Adrenal gland (tissue), 12 donors: ENCODE results near the gene RALGAPA2. TPM values are rescaled to one million over a fixed set of nuclear protein-coding genes. Genes with fewer than 3 reads are reported as not detected.

Experiments
- DNase-seq, 7 donors: peaks; one replicate each; pipeline ENCODE4 v3.0.0-alpha.2; 2019 to 2020
- H3K27ac ChIP-seq, 5 donors: fragments of 200-600 bp; sonication (generic) in 4 of 5; 1 replicate in 3 of 5; 2 replicates in 2 of 5; pipeline versions ENCODE4 v1.5.1 to v1.8.0; 2016 to 2020; ENCODE audit warnings: mild to moderate bottlenecking in 1 of 5
- H3K27me3 ChIP-seq: fragments of 200-600 bp; 2 replicates; pipeline ENCODE4 v1.8.0; 2021
- H3K36me3 ChIP-seq, 2 donors: fragments of 200-600 bp; replicated peaks in 1 of 2; 1 replicate in 1 of 2; 2 replicates in 1 of 2; pipeline versions ENCODE4 v1.5.1 to v1.8.0; 2018 to 2022
- H3K4me1 ChIP-seq, 2 donors: fragments of 200-600 bp; replicated peaks in 1 of 2; 1 replicate in 1 of 2; 2 replicates in 1 of 2; pipeline versions ENCODE4 v1.5.1 to v1.8.0; 2018 to 2021
- H3K4me3 ChIP-seq, 4 donors: fragments of 200-600 bp; sonication (generic) in 3 of 4; one replicate each; pipeline ENCODE4 v1.5.1; 2016 to 2018
- H3K9me3 ChIP-seq, 3 donors: fragments of 200-600 bp; sonication (generic) in 1 of 3; replicated peaks in 1 of 3; 1 replicate in 2 of 3; 2 replicates in 1 of 3; pipeline versions ENCODE4 v1.5.1 to v1.8.0; 2016 to 2021
- POLR2A ChIP-seq, 2 donors: fragments of 450-650 bp; IDR thresholded peaks; one replicate each; pipeline ENCODE4 v1.6.1; 2017; ENCODE audit warnings: antibody characterized with exemption in 2 of 2, mild to moderate bottlenecking in 2 of 2, moderate library complexity in 1 of 2
- WGBS, 4 donors: extraction: QIAGEN DNeasy Blood & Tissue Kit in 2 of 4; methylation state at CpG; one replicate each; pipeline versions ENCODE4 v1.1.5 to v1.1.7; 2013 to 2017; 5-methylcytosine and 5-hydroxymethylcytosine counted together
- intact Hi-C, 2 donors: fragments of 100-400 bp; cut with DNase I; formaldehyde crosslinking; loops; one replicate each; pipeline versions ENCODE4 v1.14.1 to v1.15.0; 2022 to 2023
- polyA plus RNA-seq, 3 donors: library from polyadenylated mRNA; stranded (reverse); fragments of 200-250 nt in 2 of 3; fragments of 350-450 nt in 1 of 3; fragmentation: Illumina TruSeq in 1 of 3; extraction: RNeasy Lipid Tissue Mini Kit (QIAGEN cat#74804) in 1 of 3; gene quantifications; one replicate each; pipeline ENCODE4 v1.2.3, GENCODE V29; 2013 to 2014
- total RNA-seq, 9 donors: library from RNA; depleted of rRNA in 4 of 9; stranded (reverse); fragments of >200 nt in 4 of 9; fragments of 120-200 nt in 1 of 9; fragmentation: NEBNext Ultra II Directional in 1 of 9; extraction: Animal tissue kit (Norgen Biotek cat#: 25700) in 1 of 9; gene quantifications; one replicate each; pipeline versions ENCODE4 v1.1.0 to v1.2.4, GENCODE V29; 2013 to 2023
- TF ChIP-seq, protein P1 (sequence below), 6 experiments: fragments of 450-650 bp in 4 of 6; fragments of 200-600 bp in 2 of 6; sonication (generic) in 1 of 6; IDR thresholded peaks; 1 replicate in 5 of 6; 2 replicates in 1 of 6; pipeline versions ENCODE4 v1.5.1 to v1.8.0; 2016 to 2021; ENCODE audit warnings: antibody characterized with exemption in 6 of 6, mild to moderate bottlenecking in 2 of 6, moderate library complexity in 1 of 6
- donor health status: healthy with polysubstance abuse.
- donor health status: Bipolar disorder and iron deficiency.
- donor health status: DM: yes; HTN: yes; CAD: no.
- donor health status: DM: no; HTN: no; CAD: no.
- donor health status: DM: no; HTN: no; CAD: no.
- donor health status: DM: yes; HTN: yes; CAD: no.

Gene RALGAPA2
- total and polyA plus RNA-seq, 12 donors: 3.7 to 39.6 (median 20.7) TPM

DNA sequence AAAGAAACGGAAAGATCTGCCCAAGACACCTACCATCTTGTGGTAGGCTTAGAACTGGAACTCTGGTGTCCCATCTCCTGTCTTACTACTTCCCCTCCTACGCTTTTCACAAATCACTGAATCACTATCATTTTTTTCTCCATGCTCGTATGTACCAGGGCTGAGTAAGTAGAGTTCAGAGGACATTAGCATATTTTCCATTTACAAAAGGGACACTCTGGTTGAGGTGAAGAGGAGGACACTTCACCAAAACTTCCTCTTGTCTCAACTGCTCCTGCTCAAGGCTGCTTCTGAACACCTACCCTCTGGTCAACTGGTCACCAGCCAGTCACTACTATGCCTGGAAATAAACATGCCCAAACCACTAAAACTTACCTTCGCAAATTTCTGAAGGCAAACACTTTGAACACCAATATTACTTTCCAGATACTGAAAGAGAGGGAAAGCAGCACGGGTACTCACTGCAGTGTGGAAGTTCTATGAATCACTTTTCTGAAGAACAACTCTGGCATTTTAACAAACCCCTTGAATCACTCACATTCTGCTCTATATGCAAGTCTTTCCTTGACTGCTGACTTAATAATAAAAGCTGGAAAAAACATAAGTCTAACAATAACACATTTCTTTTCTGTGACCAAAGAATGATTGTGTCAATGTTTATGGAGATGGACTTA lies 221.2 kb downstream of the RALGAPA2 start:
- TF ChIP-seq, protein P1, sequence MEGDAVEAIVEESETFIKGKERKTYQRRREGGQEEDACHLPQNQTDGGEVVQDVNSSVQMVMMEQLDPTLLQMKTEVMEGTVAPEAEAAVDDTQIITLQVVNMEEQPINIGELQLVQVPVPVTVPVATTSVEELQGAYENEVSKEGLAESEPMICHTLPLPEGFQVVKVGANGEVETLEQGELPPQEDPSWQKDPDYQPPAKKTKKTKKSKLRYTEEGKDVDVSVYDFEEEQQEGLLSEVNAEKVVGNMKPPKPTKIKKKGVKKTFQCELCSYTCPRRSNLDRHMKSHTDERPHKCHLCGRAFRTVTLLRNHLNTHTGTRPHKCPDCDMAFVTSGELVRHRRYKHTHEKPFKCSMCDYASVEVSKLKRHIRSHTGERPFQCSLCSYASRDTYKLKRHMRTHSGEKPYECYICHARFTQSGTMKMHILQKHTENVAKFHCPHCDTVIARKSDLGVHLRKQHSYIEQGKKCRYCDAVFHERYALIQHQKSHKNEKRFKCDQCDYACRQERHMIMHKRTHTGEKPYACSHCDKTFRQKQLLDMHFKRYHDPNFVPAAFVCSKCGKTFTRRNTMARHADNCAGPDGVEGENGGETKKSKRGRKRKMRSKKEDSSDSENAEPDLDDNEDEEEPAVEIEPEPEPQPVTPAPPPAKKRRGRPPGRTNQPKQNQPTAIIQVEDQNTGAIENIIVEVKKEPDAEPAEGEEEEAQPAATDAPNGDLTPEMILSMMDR (IDR thresholded peaks at IDR 0.05): no peak
- no peak for TF ChIP-seq POLR2A (IDR thresholded peaks at IDR 0.05)
- 89 to 96% (median 93%) methylated on average over 5 of the region's 5 CpGs for WGBS, 4 donors
- H3K36me3 ChIP-seq: no peaks in the 10 kb centered on the region
- no peaks in the 10 kb centered on the region for H3K27me3 ChIP-seq
- no peak for DNase-seq
- intact Hi-C loops: no loop called here
- H3K4me1 ChIP-seq: peaks cover 0 to 5% of the 10 kb centered on the region in 2 donors
- no peak overlapping the region for H3K27ac ChIP-seq
- no peak overlapping the region for H3K4me3 ChIP-seq
- no peaks in the 10 kb centered on the region for H3K9me3 ChIP-seq

DNA sequence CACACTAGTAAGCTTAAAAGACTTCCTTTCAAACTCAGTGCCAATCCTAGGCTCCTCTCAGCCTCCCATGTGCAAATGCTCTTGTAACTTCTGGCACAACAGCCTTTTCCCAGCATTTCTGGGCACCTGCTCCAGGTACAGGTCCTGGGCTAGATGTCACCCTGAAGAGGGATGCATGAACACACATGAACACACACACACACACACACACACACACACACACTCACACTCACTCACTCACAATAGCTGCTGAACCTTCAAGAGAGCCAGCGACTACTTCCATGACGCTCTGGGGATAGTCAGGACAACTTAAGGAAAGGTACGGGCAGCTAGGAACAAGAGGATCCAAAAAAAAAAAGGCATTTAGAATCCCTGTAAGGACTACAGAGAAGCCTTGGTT lies 221.8 kb downstream of the RALGAPA2 start:
- intact Hi-C loops: no loop called here
- Histone ChIP-seq H3K9me3 (no peaks in the 10 kb centered on the region), H3K27me3 (no peaks in the 10 kb centered on the region), H3K36me3 (no peaks in the 10 kb centered on the region), H3K4me3 (no peak overlapping the region), H3K27ac (no peak overlapping the region), H3K4me1 (peaks cover 0 to 5% of the 10 kb centered on the region in 2 donors)
- WGBS, 4 donors: 94 to 100% (median 97%) methylated on average over 3 of the region's 3 CpGs
- no peak for TF ChIP-seq POLR2A (IDR thresholded peaks at IDR 0.05)
- TF ChIP-seq, protein P1 (IDR thresholded peaks at IDR 0.05): no peak
- no peak for DNase-seq

DNA sequence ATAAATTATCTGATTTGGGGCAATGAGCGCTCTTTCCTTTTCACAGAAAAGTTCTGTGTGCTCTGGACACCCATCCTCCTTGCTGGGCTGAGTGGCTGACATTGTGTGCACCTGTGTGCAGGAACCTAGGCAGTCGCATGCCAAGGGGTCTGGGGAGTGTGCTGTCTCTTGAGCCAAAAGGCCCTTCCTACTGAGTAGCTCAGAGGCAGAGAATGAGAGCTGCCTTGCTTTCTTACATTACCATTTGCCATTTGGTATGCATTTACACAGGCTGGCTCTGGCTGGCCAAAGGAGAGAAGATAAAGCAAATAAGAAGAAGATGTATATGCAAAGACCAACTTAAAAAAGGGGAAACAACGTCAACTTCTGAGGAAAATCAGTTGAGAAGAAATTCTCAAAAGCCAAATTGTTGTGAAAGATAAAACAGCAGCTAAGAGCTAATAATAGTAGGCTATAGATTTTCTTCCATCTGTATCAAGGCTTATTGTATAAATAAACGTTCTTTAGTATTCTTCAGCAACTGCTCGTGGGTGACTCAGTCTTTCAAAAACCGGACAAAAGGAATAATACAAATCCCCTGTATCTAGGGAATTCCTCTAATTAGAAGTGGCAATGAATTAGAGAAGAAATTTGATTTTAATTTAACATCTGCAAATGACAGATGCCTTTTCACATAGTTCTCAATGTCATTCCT lies 222.6 kb downstream of the RALGAPA2 start:
- H3K27me3 ChIP-seq: no peaks in the 10 kb centered on the region
- no peak overlapping the region for H3K4me3 ChIP-seq
- WGBS, 4 donors: 86 to 89% (median 89%) methylated on average over 6 of the region's 6 CpGs
- no peaks in the 10 kb centered on the region for H3K36me3 ChIP-seq
- H3K27ac ChIP-seq: no peak overlapping the region
- intact Hi-C loops: no loop called here
- H3K4me1 ChIP-seq: peaks cover 0 to 5% of the 10 kb centered on the region in 2 donors
- no peaks in the 10 kb centered on the region for H3K9me3 ChIP-seq
- no peak for DNase-seq
- TF ChIP-seq POLR2A (IDR thresholded peaks at IDR 0.05): no peak
- TF ChIP-seq, protein P1 (IDR thresholded peaks at IDR 0.05): no peak

DNA sequence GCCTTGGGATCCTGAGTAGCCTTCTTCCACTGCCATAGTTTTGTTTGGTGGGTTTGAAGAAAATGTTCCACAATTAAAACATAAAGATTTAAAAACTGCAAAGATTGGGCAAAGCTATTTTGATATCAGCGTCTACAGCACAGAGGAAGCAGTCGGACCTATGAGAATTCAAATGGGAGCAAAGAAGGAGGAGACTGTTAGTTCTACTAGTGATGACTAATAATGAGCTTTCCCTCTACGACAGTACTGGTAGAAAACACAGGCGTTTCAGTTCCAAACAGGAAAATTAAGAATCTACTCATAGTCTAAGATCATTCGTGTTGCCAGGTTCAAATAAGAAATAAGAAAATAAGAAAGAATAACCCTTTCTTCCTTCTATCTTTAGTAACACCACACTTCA lies 223.4 kb downstream of the RALGAPA2 start:
- no peak for DNase-seq
- WGBS, 4 donors: 87 to 94% (median 90%) methylated on average over 5 of the region's 5 CpGs
- Histone ChIP-seq H3K27me3 (no peaks in the 10 kb centered on the region), H3K4me1 (peaks cover 0 to 5% of the 10 kb centered on the region in 2 donors), H3K36me3 (no peaks in the 10 kb centered on the region), H3K9me3 (no peaks in the 10 kb centered on the region), H3K4me3 (no peak overlapping the region), H3K27ac (no peak overlapping the region)
- intact Hi-C loops: no loop called here
- TF ChIP-seq POLR2A (IDR thresholded peaks at IDR 0.05): no peak
- TF ChIP-seq, protein P1 (IDR thresholded peaks at IDR 0.05): no peak
